Esophagus (tissue), 2 donors: Measurements from ENCODE around the gene CRB1. TPM values are rescaled to one million over a fixed set of nuclear protein-coding genes. Genes with fewer than 3 reads are reported as not detected.

Experiments
- H3K27ac ChIP-seq, 2 donors: one replicate each; pipeline ENCODE4 v1.5.1; 2013; ENCODE audit warnings: low read depth in 2 of 2, mild to moderate bottlenecking in 2 of 2, inconsistent platforms in 1 of 2, low read length in 1 of 2, moderate library complexity in 1 of 2
- H3K27me3 ChIP-seq, 2 donors: one replicate each; pipeline ENCODE4 v1.6.1; 2013; ENCODE audit warnings: low read length in 2 of 2, control low read depth in 1 of 2, mild to moderate bottlenecking in 1 of 2; ENCODE audit not compliant: insufficient read depth in 2 of 2, control insufficient read depth in 1 of 2
- H3K36me3 ChIP-seq, 2 donors: one replicate each; pipeline ENCODE4 v1.6.1; 2013; ENCODE audit warnings: low read length in 1 of 2; ENCODE audit not compliant: control insufficient read depth in 2 of 2, insufficient read depth in 2 of 2
- H3K4me1 ChIP-seq, 2 donors: one replicate each; pipeline ENCODE4 v1.6.1; 2013; ENCODE audit warnings: low read length in 1 of 2; ENCODE audit not compliant: control insufficient read depth in 2 of 2, insufficient read depth in 2 of 2
- H3K4me3 ChIP-seq, 2 donors: one replicate each; pipeline ENCODE4 v1.5.1; 2013; ENCODE audit warnings: low read length in 2 of 2, mild to moderate bottlenecking in 2 of 2, low read depth in 1 of 2, moderate library complexity in 1 of 2
- H3K9me3 ChIP-seq, 2 donors: one replicate each; pipeline ENCODE4 v1.6.1; 2013; ENCODE audit warnings: mild to moderate bottlenecking in 2 of 2, low read depth in 1 of 2, low read length in 1 of 2, moderate library complexity in 1 of 2; ENCODE audit not compliant: control insufficient read depth in 2 of 2, insufficient read depth in 1 of 2
- WGBS, 2 donors: extraction: QIAGEN DNeasy Blood & Tissue Kit; methylation state at CpG; one replicate each; pipeline ENCODE4 v1.1.7; 2013; 5-methylcytosine and 5-hydroxymethylcytosine counted together
- polyA plus RNA-seq, 2 donors: library from polyadenylated mRNA; stranded (reverse); fragments of 200-250 nt; gene quantifications; one replicate each; pipeline ENCODE4 v1.2.3, GENCODE V29; 2013
- donor health status: healthy with polysubstance abuse.
- donor health status: Bipolar disorder and iron deficiency.

Gene CRB1
- polyA plus RNA-seq, 2 donors: 0.01 TPM; not detected in 1

- no peaks in the 10 kb centered on the region for H3K27me3 ChIP-seq
- 93 to 94% methylated on average over 3 of the region's 3 CpGs for WGBS, 2 donors
- H3K4me3 ChIP-seq: no peak overlapping the region
- H3K27ac ChIP-seq: no peak overlapping the region
- H3K4me1 ChIP-seq: no peaks in the 10 kb centered on the region
- H3K36me3 ChIP-seq: no peaks in the 10 kb centered on the region
- no peaks in the 10 kb centered on the region for H3K9me3 ChIP-seq
Measured at GRCh38 chr1:197437601-197438000, 169.5 kb downstream of the CRB1 start.

- Histone ChIP-seq H3K9me3 (no peaks in the 10 kb centered on the region), H3K27ac (no peak overlapping the region), H3K4me3 (no peak overlapping the region), H3K27me3 (no peaks in the 10 kb centered on the region), H3K4me1 (no peaks in the 10 kb centered on the region), H3K36me3 (no peaks in the 10 kb centered on the region)
- 37 to 39% methylated on average over 3 of the region's 3 CpGs for WGBS, 2 donors
Measured at GRCh38 chr1:197438010-197438790, 170.1 kb downstream of the CRB1 start.

GRCh38 chr1:197439708-197440280, 171.7 kb downstream of the CRB1 start:
- WGBS, 2 donors: 51 to 57% methylated on average over 4 of the region's 4 CpGs
- no peak overlapping the region for H3K4me3 ChIP-seq
- no peaks in the 10 kb centered on the region for H3K9me3 ChIP-seq
- H3K36me3 ChIP-seq: no peaks in the 10 kb centered on the region
- H3K27me3 ChIP-seq: no peaks in the 10 kb centered on the region
- H3K4me1 ChIP-seq: no peaks in the 10 kb centered on the region
- H3K27ac ChIP-seq: no peak overlapping the region

- no peaks in the 10 kb centered on the region for H3K9me3 ChIP-seq
- no peak overlapping the region for H3K4me3 ChIP-seq
- H3K36me3 ChIP-seq: no peaks in the 10 kb centered on the region
- no peaks in the 10 kb centered on the region for H3K27me3 ChIP-seq
- H3K27ac ChIP-seq: no peak overlapping the region
- WGBS, 2 donors: 32 to 47% methylated on average over 2 of the region's 2 CpGs
- H3K4me1 ChIP-seq: no peaks in the 10 kb centered on the region
Measured at GRCh38 chr1:197440715-197441114, 172.7 kb downstream of the CRB1 start.

GRCh38 chr1:197441999-197442414, 174.0 kb downstream of the CRB1 start:
- no peaks in the 10 kb centered on the region for H3K36me3 ChIP-seq
- H3K27ac ChIP-seq: no peak overlapping the region
- H3K4me3 ChIP-seq: no peak overlapping the region
- WGBS, 2 donors: 29 to 40% methylated on average over 8 of the region's 8 CpGs
- no peaks in the 10 kb centered on the region for H3K4me1 ChIP-seq
- no peaks in the 10 kb centered on the region for H3K9me3 ChIP-seq
- H3K27me3 ChIP-seq: no peaks in the 10 kb centered on the region

GRCh38 chr1:197444755-197445154, 176.7 kb downstream of the CRB1 start:
- Histone ChIP-seq H3K4me3 (no peak overlapping the region), H3K36me3 (no peaks in the 10 kb centered on the region), H3K27me3 (no peaks in the 10 kb centered on the region), H3K9me3 (no peaks in the 10 kb centered on the region), H3K4me1 (no peaks in the 10 kb centered on the region), H3K27ac (no peak overlapping the region)
- WGBS, 2 donors: 22 to 23% methylated on average over 1 of the region's 1 CpG

GRCh38 chr1:197448121-197448779, 180.2 kb downstream of the CRB1 start:
- H3K36me3 ChIP-seq: no peaks in the 10 kb centered on the region
- H3K9me3 ChIP-seq: no peaks in the 10 kb centered on the region
- no peak overlapping the region for H3K4me3 ChIP-seq
- WGBS, 2 donors: 52 to 70% methylated on average over 2 of the region's 2 CpGs
- H3K27ac ChIP-seq: no peak overlapping the region
- no peaks in the 10 kb centered on the region for H3K27me3 ChIP-seq
- no peaks in the 10 kb centered on the region for H3K4me1 ChIP-seq

- Histone ChIP-seq H3K4me1 (no peaks in the 10 kb centered on the region), H3K36me3 (no peaks in the 10 kb centered on the region), H3K27me3 (no peaks in the 10 kb centered on the region), H3K9me3 (no peaks in the 10 kb centered on the region), H3K4me3 (no peak overlapping the region), H3K27ac (no peak overlapping the region)
- 53 to 58% methylated on average over 5 of the region's 5 CpGs for WGBS, 2 donors
Measured at GRCh38 chr1:197451381-197451780, 183.3 kb downstream of the CRB1 start.

GRCh38 chr1:197453376-197454058, 185.5 kb downstream of the CRB1 start:
- Histone ChIP-seq H3K36me3 (no peaks in the 10 kb centered on the region), H3K4me3 (no peak overlapping the region), H3K27ac (no peak overlapping the region), H3K9me3 (no peaks in the 10 kb centered on the region), H3K4me1 (no peaks in the 10 kb centered on the region), H3K27me3 (no peaks in the 10 kb centered on the region)
- 92 to 98% methylated on average over 1 of the region's 1 CpG for WGBS, 2 donors
